HG02623 (cell line): ENCODE data around the gene MORN1.

ENCODE experiments used
- ATAC-seq: cut with Tn5 transposase; IDR thresholded peaks from one replicate; pipeline ENCODE4 v1.9.1; 2021; ENCODE audit warnings: moderate library complexity; ENCODE audit not compliant: unreplicated experiment

Gene MORN1

GRCh38 chr1:2405588-2406295 lies 14.4 kb upstream of the MORN1 start:
- no peak for ATAC-seq

- no peak for ATAC-seq
Measured at GRCh38 chr1:2404890-2405511, 13.6 kb upstream of the MORN1 start.

- no peak for ATAC-seq
Measured at GRCh38 chr1:2404142-2404889, 13.0 kb upstream of the MORN1 start.

GRCh38 chr1:2403273-2403672 lies 11.9 kb upstream of the MORN1 start:
- ATAC-seq = no peak

- no peak for ATAC-seq
Measured at GRCh38 chr1:2402420-2402819, 11.1 kb upstream of the MORN1 start.

GRCh38 chr1:2400950-2401649 lies 9.7 kb upstream of the MORN1 start:
- ATAC-seq = no peak

- ATAC-seq = no peak
Measured at GRCh38 chr1:2400576-2400909, 9.2 kb upstream of the MORN1 start.

GRCh38 chr1:2399890-2400575 lies 8.7 kb upstream of the MORN1 start:
- no peak for ATAC-seq

- ATAC-seq = no peak
Measured at GRCh38 chr1:2398871-2399270, 7.5 kb upstream of the MORN1 start.

- no peak for ATAC-seq
Measured at GRCh38 chr1:2397007-2397679, 5.8 kb upstream of the MORN1 start.

GRCh38 chr1:2396476-2396875 lies 5.1 kb upstream of the MORN1 start:
- no peak for ATAC-seq

GRCh38 chr1:2396059-2396458 lies 4.7 kb upstream of the MORN1 start:
- no peak for ATAC-seq

GRCh38 chr1:2395245-2395644 lies 3.9 kb upstream of the MORN1 start:
- ATAC-seq = no peak

- no peak for ATAC-seq
Measured at GRCh38 chr1:2394761-2395160, 3.4 kb upstream of the MORN1 start.

GRCh38 chr1:2394220-2394619 lies 2.9 kb upstream of the MORN1 start:
- ATAC-seq = no peak

GRCh38 chr1:2393471-2393877 lies 2.1 kb upstream of the MORN1 start:
- no peak for ATAC-seq

- no peak for ATAC-seq
Measured at GRCh38 chr1:2392686-2393085, 1.3 kb upstream of the MORN1 start.

- peak; percentile 14 for ATAC-seq
Measured at GRCh38 chr1:2391931-2392509, 666 bp upstream of the MORN1 start.

GRCh38 chr1:2389644-2390043 lies 1.7 kb downstream of the MORN1 start:
- ATAC-seq = no peak
